ENCODE data around the gene RANBP10.
A peak's percentile ranks its signal among the peaks of the same experiment; 100 is the strongest.
"Not testable (repeated sequence)": the region's sequence is repeated elsewhere in the genome, so short reads cannot be mapped to it uniquely, and the experiment has no call there.

The RANBP10 gene

DNA sequence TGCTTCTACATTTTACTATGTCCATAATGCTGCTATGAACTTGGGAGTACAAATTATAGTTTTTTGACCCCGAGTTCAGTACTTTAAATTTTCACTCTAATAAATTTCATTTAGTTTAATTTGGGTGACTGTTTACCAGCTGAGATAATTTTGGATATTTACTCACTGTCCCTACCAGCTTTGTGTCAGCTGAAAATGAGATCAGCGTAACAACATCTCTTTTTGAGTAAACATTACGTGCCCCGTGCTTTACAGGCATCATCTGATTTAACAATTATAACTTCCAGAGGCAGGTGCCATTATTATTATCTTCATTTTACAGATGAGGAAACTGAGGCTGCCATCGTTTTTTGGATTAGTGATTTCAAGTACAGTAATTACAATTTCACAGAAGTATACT, 102.2 kb downstream of the RANBP10 start:
- no peaks in the 10 kb centered on the region for H3K27me3 ChIP-seq (ENCODE audit: control insufficient read depth in 2 of 2, insufficient read depth in 2 of 2, low read length in 2 of 2)
- no peak overlapping the region for H3K27ac ChIP-seq (ENCODE audit: low read depth in 2 of 2, low read length in 2 of 2)
- H3K36me3 ChIP-seq (ENCODE audit: control insufficient read depth in 2 of 2, insufficient read depth in 2 of 2, low read length in 2 of 2) = peaks cover 0 to 2% of the 10 kb centered on the region in 2 donors
- no peaks in the 10 kb centered on the region for H3K9me3 ChIP-seq (ENCODE audit: control insufficient read depth in 2 of 2, low read length in 2 of 2)
- H3K9ac ChIP-seq (ENCODE audit: low read depth in 1 of 2, low read length in 2 of 2) = no peak overlapping the region
- no peaks in the 10 kb centered on the region for H3K4me1 ChIP-seq (ENCODE audit: control insufficient read depth in 2 of 2, insufficient read depth in 2 of 2, low read length in 2 of 2)
- no peak overlapping the region for H3K4me3 ChIP-seq (ENCODE audit: low read length in 2 of 2)

DNA sequence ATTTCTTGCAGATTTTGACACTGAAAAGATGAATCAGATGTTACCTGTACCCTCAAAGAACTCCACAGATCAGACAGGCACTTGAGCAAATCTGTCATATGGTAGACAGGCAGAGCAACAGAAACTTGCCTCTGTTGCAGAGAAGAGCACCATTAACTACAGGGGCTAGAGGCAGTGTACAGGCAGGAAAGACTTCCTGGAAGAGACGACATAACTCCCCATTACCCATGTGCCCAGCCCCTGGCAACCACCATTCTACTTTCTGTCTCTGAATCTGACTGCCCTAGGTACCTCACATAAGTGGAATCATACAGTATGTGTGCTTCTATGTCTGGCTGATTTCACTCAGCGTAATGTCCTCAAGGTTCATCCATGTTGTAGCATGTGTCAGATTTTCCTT, 102.7 kb downstream of the RANBP10 start:
- H3K4me3 ChIP-seq (ENCODE audit: low read length in 2 of 2) = no peak overlapping the region
- no peaks in the 10 kb centered on the region for H3K27me3 ChIP-seq (ENCODE audit: control insufficient read depth in 2 of 2, insufficient read depth in 2 of 2, low read length in 2 of 2)
- H3K9ac ChIP-seq (ENCODE audit: low read depth in 1 of 2, low read length in 2 of 2) = no peak overlapping the region
- peaks cover 0 to 2% of the 10 kb centered on the region in 2 donors for H3K36me3 ChIP-seq (ENCODE audit: control insufficient read depth in 2 of 2, insufficient read depth in 2 of 2, low read length in 2 of 2)
- H3K9me3 ChIP-seq (ENCODE audit: control insufficient read depth in 2 of 2, low read length in 2 of 2) = no peaks in the 10 kb centered on the region
- H3K4me1 ChIP-seq (ENCODE audit: control insufficient read depth in 2 of 2, insufficient read depth in 2 of 2, low read length in 2 of 2) = peaks cover 0 to 1% of the 10 kb centered on the region in 2 donors
- no peak overlapping the region for H3K27ac ChIP-seq (ENCODE audit: low read depth in 2 of 2, low read length in 2 of 2)

DNA sequence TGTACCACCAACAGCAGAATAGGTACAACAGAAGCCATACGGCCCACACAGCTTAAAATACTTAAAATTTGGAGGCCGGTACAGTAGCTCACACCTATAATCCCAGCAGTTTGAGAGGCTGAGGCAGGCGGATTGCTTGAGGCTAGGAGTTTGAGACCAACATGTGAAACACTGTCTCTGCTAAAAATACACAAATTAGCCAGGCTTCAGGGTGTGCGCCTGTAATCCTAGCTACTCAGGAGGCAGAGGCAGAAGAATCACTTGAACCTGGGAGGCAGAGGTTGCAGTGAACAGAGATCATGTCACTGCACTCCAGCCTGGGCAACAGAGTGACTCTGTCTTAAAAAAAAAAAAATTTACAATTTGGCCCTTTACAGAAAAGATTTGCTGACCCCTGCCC, 104.2 kb downstream of the RANBP10 start:
- Histone ChIP-seq H3K36me3 (ENCODE audit: control insufficient read depth in 2 of 2, insufficient read depth in 2 of 2, low read length in 2 of 2) (peaks cover 0 to 2% of the 10 kb centered on the region in 2 donors), H3K9ac (ENCODE audit: low read depth in 1 of 2, low read length in 2 of 2) (no peak overlapping the region), H3K4me1 (ENCODE audit: control insufficient read depth in 2 of 2, insufficient read depth in 2 of 2, low read length in 2 of 2) (peaks cover 4 to 14% of the 10 kb centered on the region in 2 donors), H3K27ac (ENCODE audit: low read depth in 2 of 2, low read length in 2 of 2) (no peak overlapping the region), H3K27me3 (ENCODE audit: control insufficient read depth in 2 of 2, insufficient read depth in 2 of 2, low read length in 2 of 2) (no peaks in the 10 kb centered on the region), H3K9me3 (ENCODE audit: control insufficient read depth in 2 of 2, low read length in 2 of 2) (no peaks in the 10 kb centered on the region), H3K4me3 (ENCODE audit: low read length in 2 of 2) (no peak overlapping the region)

DNA sequence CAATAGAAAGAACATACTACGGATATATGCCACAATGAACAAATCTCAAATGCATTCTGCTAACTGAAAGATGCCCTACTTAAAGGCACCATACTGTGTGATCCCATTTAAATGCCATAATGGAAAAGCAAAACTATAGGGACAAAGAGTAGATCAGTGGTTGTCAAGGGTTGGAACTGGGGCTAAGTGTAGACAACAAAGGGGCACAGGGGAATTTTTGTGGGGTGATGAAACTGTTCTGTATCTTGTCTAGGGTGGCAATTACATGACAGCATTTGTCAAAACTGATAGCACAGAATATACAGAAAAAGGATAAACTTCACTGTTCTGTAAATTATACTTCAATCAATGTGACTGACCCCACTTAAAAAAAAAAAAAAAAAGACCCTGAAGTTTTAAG, 104.9 kb downstream of the RANBP10 start:
- no peak overlapping the region for H3K9ac ChIP-seq (ENCODE audit: low read depth in 1 of 2, low read length in 2 of 2)
- H3K4me1 ChIP-seq (ENCODE audit: control insufficient read depth in 2 of 2, insufficient read depth in 2 of 2, low read length in 2 of 2) = peaks cover 4 to 14% of the 10 kb centered on the region in 2 donors
- H3K9me3 ChIP-seq (ENCODE audit: control insufficient read depth in 2 of 2, low read length in 2 of 2) = no peaks in the 10 kb centered on the region
- no peak overlapping the region for H3K4me3 ChIP-seq (ENCODE audit: low read length in 2 of 2)
- no peaks in the 10 kb centered on the region for H3K27me3 ChIP-seq (ENCODE audit: control insufficient read depth in 2 of 2, insufficient read depth in 2 of 2, low read length in 2 of 2)
- H3K27ac ChIP-seq (ENCODE audit: low read depth in 2 of 2, low read length in 2 of 2) = no peak overlapping the region
- H3K36me3 ChIP-seq (ENCODE audit: control insufficient read depth in 2 of 2, insufficient read depth in 2 of 2, low read length in 2 of 2) = peaks cover 0 to 2% of the 10 kb centered on the region in 2 donors

DNA sequence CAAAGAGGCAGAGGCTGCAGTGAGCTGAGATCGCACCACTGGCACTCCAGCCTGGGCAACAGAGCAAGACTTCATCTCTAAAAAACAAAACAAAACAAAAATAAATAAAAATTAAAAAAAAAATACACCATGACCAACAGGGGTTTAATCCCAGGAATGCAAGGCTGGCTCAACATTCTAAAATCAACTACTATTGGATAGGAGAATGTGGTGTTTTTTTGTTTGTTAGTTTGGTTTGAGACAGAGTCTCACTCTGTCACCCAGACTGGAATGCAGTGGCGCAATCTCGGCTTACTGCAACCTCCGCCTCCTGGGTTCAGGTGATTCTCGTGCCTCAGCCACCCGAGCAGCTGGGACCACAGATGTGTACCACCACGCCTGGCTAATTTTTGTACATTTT, 107.1 kb downstream of the RANBP10 start:
- Histone ChIP-seq H3K4me1 (ENCODE audit: control insufficient read depth in 2 of 2, insufficient read depth in 2 of 2, low read length in 2 of 2) (peaks cover 4 to 14% of the 10 kb centered on the region in 2 donors), H3K27ac (ENCODE audit: low read depth in 2 of 2, low read length in 2 of 2) (no peak overlapping the region)

DNA sequence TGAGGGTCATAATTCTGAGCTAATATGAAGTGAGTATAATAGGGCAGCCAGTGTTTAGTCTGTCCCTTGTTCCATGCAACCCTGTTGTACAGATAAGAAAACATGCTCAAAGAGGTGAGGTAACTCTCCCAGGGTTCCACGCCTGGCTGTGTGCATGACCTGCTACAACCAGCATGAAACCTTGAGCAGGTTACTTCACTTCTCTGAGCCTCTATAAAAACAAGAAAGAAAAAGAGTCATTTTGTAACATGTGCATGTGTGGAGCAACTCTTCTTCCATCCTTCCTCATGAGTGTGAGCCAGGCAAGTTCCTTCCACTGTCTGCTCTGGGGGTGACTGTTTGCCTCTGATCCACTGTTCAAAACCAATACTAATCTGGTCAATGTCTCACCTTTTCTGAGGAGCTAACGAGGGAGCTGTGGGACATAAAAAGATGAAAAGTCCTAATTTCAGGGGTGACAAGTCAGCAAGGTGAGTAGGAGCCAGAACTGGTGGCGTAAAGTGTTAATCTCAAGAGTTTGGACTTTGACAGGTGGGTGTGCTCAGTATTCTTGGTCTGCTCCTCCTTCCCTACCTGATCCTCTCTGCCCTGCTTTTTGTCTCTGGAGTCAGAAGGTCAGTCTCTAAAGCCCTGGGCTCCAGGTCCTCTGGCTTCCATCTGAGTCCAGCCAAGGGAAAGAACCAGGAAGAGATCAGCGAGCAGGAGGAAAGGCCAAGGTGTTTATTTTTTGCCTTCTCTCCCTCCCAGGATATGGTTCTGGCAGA, 108.8 kb downstream of the RANBP10 start:
- H3K27me3 ChIP-seq (ENCODE audit: control insufficient read depth in 2 of 2, insufficient read depth in 2 of 2, low read length in 2 of 2) = no peaks in the 10 kb centered on the region
- no peak overlapping the region for H3K9ac ChIP-seq (ENCODE audit: low read depth in 1 of 2, low read length in 2 of 2)
- H3K9me3 ChIP-seq (ENCODE audit: control insufficient read depth in 2 of 2, low read length in 2 of 2) = no peaks in the 10 kb centered on the region
- peak overlapping the region; percentile 18 to 79 for H3K27ac ChIP-seq (ENCODE audit: low read depth in 2 of 2, low read length in 2 of 2)
- H3K4me1 ChIP-seq (ENCODE audit: control insufficient read depth in 2 of 2, insufficient read depth in 2 of 2, low read length in 2 of 2) = peaks cover 4 to 14% of the 10 kb centered on the region in 2 donors
- no peaks in the 10 kb centered on the region for H3K36me3 ChIP-seq (ENCODE audit: control insufficient read depth in 2 of 2, insufficient read depth in 2 of 2, low read length in 2 of 2)
- peak overlapping the region in 1 of 2 donors; percentile 22 for H3K4me3 ChIP-seq (ENCODE audit: low read length in 2 of 2)

More for the DNA sequence above, 107.1 kb downstream of the RANBP10 start:
- Histone ChIP-seq H3K27me3 (ENCODE audit: control insufficient read depth in 2 of 2, insufficient read depth in 2 of 2, low read length in 2 of 2) (no peaks in the 10 kb centered on the region), H3K9me3 (ENCODE audit: control insufficient read depth in 2 of 2, low read length in 2 of 2) (no peaks in the 10 kb centered on the region), H3K36me3 (ENCODE audit: control insufficient read depth in 2 of 2, insufficient read depth in 2 of 2, low read length in 2 of 2) (no peaks in the 10 kb centered on the region), H3K9ac (ENCODE audit: low read depth in 1 of 2, low read length in 2 of 2) (no peak overlapping the region), H3K4me3 (ENCODE audit: low read length in 2 of 2) (no peak overlapping the region)

GRCh38 chr16:67694611-67695010, 111.7 kb downstream of the RANBP10 start:
- Histone ChIP-seq H3K9ac (ENCODE audit: low read depth in 1 of 2, low read length in 2 of 2) (no peak overlapping the region), H3K4me1 (ENCODE audit: control insufficient read depth in 2 of 2, insufficient read depth in 2 of 2, low read length in 2 of 2) (peaks cover 4 to 14% of the 10 kb centered on the region in 2 donors), H3K27ac (ENCODE audit: low read depth in 2 of 2, low read length in 2 of 2) (no peak overlapping the region), H3K36me3 (ENCODE audit: control insufficient read depth in 2 of 2, insufficient read depth in 2 of 2, low read length in 2 of 2) (no peaks in the 10 kb centered on the region), H3K4me3 (ENCODE audit: low read length in 2 of 2) (no peak overlapping the region), H3K27me3 (ENCODE audit: control insufficient read depth in 2 of 2, insufficient read depth in 2 of 2, low read length in 2 of 2) (no peaks in the 10 kb centered on the region), H3K9me3 (ENCODE audit: control insufficient read depth in 2 of 2, low read length in 2 of 2) (no peaks in the 10 kb centered on the region)

- not testable (repeated sequence) for H3K9me3 ChIP-seq (ENCODE audit: control insufficient read depth in 2 of 2, low read length in 2 of 2); H3K36me3 ChIP-seq (ENCODE audit: control insufficient read depth in 2 of 2, insufficient read depth in 2 of 2, low read length in 2 of 2); H3K27ac ChIP-seq (ENCODE audit: low read depth in 2 of 2, low read length in 2 of 2); H3K27me3 ChIP-seq (ENCODE audit: control insufficient read depth in 2 of 2, insufficient read depth in 2 of 2, low read length in 2 of 2); H3K4me3 ChIP-seq (ENCODE audit: low read length in 2 of 2); H3K9ac ChIP-seq (ENCODE audit: low read depth in 1 of 2, low read length in 2 of 2)
- H3K4me1 ChIP-seq (ENCODE audit: control insufficient read depth in 2 of 2, insufficient read depth in 2 of 2, low read length in 2 of 2) = peaks cover 4 to 13% of the 10 kb centered on the region in 2 donors
These were observed 112.7 kb downstream of the RANBP10 start for GRCh38 chr16:67693517-67694285.

GRCh38 chr16:67685388-67686112, 120.8 kb downstream of the RANBP10 start:
- Histone ChIP-seq H3K9ac (ENCODE audit: low read depth in 1 of 2, low read length in 2 of 2) (no peak overlapping the region), H3K4me1 (ENCODE audit: control insufficient read depth in 2 of 2, insufficient read depth in 2 of 2, low read length in 2 of 2) (peaks cover 4 to 11% of the 10 kb centered on the region in 2 donors), H3K27ac (ENCODE audit: low read depth in 2 of 2, low read length in 2 of 2) (peak overlapping the region in 1 of 2 donors; percentile 32), H3K36me3 (ENCODE audit: control insufficient read depth in 2 of 2, insufficient read depth in 2 of 2, low read length in 2 of 2) (peaks cover 12 to 16% of the 10 kb centered on the region in 2 donors), H3K4me3 (ENCODE audit: low read length in 2 of 2) (no peak overlapping the region), H3K9me3 (ENCODE audit: control insufficient read depth in 2 of 2, low read length in 2 of 2) (no peaks in the 10 kb centered on the region), H3K27me3 (ENCODE audit: control insufficient read depth in 2 of 2, insufficient read depth in 2 of 2, low read length in 2 of 2) (no peaks in the 10 kb centered on the region)

GRCh38 chr16:67683767-67684166, 122.6 kb downstream of the RANBP10 start:
- H3K27ac ChIP-seq (ENCODE audit: low read depth in 2 of 2, low read length in 2 of 2) = no peak overlapping the region
- H3K36me3 ChIP-seq (ENCODE audit: control insufficient read depth in 2 of 2, insufficient read depth in 2 of 2, low read length in 2 of 2) = peaks cover 12 to 19% of the 10 kb centered on the region in 2 donors
- no peak overlapping the region for H3K4me3 ChIP-seq (ENCODE audit: low read length in 2 of 2)
- H3K9ac ChIP-seq (ENCODE audit: low read depth in 1 of 2, low read length in 2 of 2) = no peak overlapping the region
- peaks cover 4 to 15% of the 10 kb centered on the region in 2 donors for H3K4me1 ChIP-seq (ENCODE audit: control insufficient read depth in 2 of 2, insufficient read depth in 2 of 2, low read length in 2 of 2)
- H3K9me3 ChIP-seq (ENCODE audit: control insufficient read depth in 2 of 2, low read length in 2 of 2) = no peaks in the 10 kb centered on the region
- H3K27me3 ChIP-seq (ENCODE audit: control insufficient read depth in 2 of 2, insufficient read depth in 2 of 2, low read length in 2 of 2) = no peaks in the 10 kb centered on the region
